GM21576 (cell line): ENCODE measurements around the gene TGFBR3.
"Not testable (repeated sequence)": the region's sequence is repeated elsewhere in the genome, so short reads cannot be mapped to it uniquely, and the experiment has no call there.

Experiments
- ATAC-seq: cut with Tn5 transposase; IDR thresholded peaks from one replicate; pipeline ENCODE4 v1.9.1; 2021; ENCODE audit warnings: mild to moderate bottlenecking, moderate library complexity; ENCODE audit not compliant: unreplicated experiment

TGFBR3 gene

GRCh38 chr1:91884459-91885212 is 1.3 kb downstream of the TGFBR3 start:
- no peak for ATAC-seq

GRCh38 chr1:91883470-91883869 is 2.5 kb downstream of the TGFBR3 start:
- ATAC-seq, result no peak

DNA sequence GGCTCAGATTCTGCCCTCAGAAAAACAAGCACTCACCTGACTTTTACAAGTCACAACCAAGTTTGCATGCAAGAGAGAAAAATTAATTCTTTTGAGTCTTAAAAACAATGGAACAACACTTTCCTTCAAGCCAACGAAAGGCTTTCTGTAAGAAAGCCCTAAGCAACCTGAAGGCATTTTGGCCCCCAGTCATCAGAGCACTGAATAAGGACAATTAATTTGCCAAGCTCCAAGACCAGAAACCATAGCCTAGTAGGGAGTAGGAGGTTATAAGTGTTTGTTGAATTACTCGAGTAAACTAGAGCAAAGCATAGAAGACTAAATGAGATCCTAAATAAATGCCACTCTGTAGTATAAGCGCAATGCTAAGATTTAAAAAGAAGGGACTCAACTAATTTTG is 4.7 kb downstream of the TGFBR3 start:
- ATAC-seq, result no peak

DNA sequence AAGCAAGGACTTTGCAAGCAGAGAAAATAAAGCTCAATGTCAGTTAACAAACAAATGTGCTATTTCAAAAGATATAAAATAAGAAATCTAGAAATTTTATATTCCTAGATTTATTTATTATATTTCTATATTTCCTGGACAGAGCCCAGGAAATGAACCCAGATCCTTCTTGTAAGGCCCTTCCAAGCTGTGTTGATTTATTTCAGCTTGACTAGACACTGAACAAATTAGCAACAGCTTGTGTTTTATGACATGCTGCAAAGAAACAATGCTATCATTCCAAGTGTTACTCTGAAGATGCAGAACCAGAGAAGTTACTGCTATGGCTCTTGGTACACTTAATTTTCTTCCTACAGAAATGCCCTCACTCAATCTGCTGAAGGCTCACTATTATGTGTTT is 6.2 kb downstream of the TGFBR3 start:
- no peak for ATAC-seq

DNA sequence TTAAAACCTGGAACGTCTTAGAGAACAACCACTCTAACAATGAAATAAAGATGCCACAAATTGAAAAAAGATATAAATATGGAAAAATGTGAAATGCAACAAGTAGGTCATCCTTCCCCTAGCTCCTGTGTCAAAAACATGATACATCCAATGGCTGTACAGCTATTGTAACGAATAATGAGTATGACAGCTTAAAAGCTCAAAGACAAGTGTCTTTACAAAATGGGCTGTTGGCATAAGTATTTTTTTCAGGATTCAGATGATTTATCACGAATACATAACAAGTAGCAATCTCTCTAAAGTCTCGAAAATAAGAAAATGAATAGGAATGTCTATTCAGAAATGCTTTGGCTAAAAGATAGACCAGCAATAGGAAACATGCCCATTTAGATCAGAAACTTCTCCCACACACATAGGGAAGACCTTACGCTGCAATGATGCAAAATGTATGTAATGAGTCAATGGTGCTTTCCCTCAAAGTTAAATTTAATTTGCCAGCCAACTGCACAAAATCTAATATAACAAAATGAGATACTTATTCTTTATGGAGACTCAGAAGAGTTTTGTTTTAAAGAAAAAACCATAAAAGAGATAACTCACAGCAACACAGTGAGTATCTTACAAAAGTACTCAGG is 8.3 kb downstream of the TGFBR3 start:
- ATAC-seq, result peak; percentile 35

DNA sequence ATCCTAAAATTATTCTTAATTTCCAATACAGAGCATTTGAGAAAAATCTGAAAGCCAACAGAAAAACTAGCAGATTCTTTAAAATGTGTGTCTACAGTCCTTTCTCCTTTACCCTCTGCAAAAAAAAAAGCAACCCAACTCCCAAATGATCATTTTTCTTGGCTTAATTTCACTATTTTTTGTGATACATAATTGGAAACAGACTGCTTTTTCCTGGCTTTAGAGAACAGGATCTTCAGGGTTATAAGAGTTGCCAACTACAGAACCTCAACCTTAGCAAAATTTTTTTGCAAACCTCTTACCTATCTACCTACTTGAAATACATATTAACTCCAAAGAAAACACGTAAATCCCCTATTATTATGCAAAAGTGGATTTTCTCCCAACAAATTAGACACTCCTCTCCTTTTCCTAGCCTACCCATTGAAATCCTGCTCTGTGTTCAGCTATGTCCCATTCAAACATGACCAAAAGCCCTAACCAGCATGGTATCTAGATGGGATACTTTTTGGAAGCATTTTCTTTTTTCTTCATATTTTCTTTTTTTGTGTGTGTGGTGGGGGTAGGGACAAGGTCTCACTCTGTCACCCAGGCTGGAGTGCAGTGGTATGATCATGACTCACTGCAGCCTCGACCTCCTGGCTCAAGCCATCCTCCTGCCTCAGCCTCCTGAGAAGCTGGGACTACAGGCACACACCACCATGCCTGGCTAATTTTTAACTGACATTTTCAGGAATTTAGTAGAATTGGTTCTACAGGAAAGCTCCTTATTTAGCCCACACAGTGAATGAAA is 9.0 kb downstream of the TGFBR3 start:
- no peak for ATAC-seq

- peak; percentile 91 for ATAC-seq
These were observed 9.9 kb downstream of the TGFBR3 start for GRCh38 chr1:91876040-91876470.

DNA sequence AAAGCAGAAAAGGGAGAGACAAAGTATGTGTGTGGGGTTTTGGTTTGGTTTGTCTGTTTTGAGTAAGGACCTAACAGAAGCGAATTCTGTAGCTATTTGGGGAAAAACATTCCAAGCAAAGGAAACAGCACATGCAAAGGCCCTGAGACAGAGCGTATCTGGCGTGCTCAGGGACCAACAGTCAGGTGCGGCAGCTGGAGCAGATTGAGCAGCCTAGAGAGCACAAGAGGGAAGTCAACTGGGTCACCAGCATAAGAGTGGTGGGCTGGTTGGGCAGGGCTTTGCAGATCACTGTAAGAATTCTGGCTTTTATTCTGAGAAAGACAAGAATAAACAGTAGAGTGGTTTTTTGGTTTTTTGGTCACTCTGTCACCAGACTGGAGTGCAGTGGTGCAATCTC is 11.8 kb downstream of the TGFBR3 start:
- no peak for ATAC-seq

- ATAC-seq, result no peak
These were observed 13.3 kb downstream of the TGFBR3 start for GRCh38 chr1:91872559-91873081.

DNA sequence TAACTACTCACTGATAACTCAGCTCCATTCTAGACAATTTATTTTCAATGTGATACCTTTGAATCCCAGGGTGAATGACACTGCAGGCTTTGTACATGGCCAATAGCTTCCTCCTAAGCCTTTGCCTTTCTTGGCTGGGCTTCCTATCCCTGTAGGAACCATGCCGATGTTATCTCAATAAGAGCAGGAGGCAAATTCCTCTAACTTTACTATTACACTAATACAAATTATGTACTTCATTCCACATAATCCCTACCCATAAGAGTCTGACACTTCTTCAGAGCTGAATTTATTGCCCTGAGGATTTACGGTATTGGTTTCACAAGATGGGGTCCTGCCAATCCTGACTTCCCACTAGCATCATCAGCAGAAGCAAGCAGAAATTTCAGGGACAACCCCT is 14.0 kb downstream of the TGFBR3 start:
- no peak for ATAC-seq

DNA sequence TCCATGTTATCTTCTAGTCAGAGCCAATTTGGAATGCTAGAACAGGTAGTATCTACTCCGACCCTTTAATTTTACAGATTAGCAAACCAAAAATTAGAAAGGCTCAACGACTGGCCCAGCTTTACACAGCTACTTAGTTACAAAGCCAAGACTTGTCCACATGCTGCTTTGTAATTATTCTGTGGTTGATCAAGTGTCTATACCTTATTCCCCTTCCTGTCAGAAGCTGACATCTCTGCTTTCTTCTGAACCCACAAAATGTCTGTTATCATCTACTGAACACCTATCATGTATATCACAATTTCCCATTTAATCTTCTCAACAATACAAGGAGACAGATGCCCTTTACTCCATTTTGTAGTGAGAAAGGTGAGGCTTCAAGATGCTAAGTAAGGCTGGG is 15.6 kb downstream of the TGFBR3 start:
- ATAC-seq, result no peak

DNA sequence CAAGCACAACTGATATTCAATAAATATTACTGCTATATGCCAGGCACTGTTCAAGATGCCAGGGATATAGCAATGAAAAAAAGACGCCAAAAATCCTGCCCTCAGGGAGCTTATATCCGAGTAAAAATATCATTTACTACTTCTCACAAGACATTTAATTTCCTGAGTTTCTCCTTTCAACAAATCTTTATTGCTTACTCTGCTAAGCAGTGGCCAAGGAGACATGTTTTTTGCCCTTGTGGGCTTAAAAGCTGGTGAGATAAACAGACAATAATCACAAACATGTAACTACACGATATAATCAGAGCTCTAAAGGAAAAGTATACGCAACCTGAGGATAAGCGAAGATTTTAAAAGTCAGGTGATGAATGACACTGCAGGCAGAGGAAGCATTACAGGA is 19.5 kb downstream of the TGFBR3 start:
- ATAC-seq, result no peak

DNA sequence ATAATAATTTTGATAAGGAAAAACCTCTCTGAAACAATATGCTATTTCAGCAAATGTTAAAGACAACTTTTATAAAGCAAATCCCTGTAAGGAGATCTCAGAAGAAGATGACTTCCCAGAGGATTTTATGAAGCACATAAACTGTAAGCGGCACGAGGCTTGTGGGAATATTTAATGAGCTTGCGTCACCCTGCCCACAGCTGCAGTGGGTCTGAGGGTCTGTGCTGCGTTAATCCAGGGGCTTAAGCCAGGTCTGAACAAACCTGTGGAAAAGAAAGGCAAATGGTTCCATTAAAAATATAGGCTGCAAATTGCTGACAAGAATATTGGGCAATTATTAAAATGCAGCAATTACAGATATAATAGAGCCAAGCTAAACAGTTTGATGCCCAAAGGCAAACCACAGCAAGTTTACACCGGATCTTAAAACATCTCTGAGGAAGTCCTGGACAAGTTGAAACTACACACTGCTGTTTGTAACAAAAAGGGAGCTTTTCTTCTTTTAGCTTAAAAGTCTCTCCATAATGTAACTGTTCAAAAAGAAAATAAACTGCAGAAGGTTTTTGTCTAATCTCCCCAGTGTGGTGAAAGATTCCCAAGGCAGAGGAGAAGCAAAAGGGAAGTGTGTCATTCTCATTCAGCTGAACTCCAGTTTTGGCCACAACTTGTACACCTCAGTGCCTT is 21.8 kb downstream of the TGFBR3 start:
- ATAC-seq, result no peak

- ATAC-seq, result no peak
These were observed 22.5 kb downstream of the TGFBR3 start for GRCh38 chr1:91863498-91863897.

GRCh38 chr1:91862120-91862519 is 23.8 kb downstream of the TGFBR3 start:
- ATAC-seq, result no peak

DNA sequence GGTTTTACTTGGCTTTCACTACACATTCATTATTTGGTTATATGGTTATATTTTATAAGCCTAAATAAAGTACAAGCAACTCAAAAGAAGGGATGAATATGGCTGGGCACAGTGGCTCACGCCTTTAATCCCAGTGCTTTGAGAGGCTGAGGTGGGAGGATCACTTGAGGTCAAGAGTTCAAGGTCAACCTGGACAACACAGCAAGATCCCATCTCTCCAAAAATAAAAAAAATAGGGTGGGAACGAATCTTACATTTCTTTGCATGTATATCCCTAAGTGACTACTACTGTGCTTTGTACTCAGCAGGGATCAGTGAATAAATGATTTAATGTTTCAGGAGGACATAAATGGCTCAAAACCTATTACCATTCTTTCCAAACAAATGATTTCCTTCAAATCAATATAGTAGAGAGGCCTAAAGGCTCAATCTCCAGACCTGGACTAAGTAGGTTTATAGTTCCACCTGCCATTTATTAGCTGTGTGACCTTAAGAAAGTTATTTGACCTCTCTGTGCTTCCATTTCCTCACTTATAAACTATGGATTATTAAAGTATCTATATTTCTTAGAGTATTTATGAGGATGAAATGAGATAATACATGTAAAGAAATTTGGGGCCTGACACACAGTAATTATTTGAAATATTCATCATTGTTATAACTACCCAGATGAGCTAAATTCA is 28.3 kb downstream of the TGFBR3 start:
- ATAC-seq, result no peak

DNA sequence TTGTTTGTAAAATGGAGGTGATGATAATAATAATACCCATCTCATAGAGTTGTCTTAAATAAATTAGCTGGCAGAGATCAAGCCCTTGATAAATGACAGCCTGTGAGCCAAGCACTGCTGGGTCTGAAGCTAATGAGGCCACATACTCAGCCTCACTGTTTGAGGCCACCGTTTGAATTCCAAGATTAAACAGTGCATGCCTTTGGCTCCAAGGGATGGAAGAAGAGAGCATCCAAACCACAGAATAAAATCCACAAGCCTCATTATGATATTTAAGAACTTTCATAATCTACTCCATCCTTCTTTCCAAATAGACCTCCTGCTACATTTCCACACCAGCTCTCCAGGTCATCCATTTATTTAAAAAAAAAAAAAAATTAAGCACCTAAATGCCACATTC is 29.0 kb downstream of the TGFBR3 start:
- no peak for ATAC-seq

DNA sequence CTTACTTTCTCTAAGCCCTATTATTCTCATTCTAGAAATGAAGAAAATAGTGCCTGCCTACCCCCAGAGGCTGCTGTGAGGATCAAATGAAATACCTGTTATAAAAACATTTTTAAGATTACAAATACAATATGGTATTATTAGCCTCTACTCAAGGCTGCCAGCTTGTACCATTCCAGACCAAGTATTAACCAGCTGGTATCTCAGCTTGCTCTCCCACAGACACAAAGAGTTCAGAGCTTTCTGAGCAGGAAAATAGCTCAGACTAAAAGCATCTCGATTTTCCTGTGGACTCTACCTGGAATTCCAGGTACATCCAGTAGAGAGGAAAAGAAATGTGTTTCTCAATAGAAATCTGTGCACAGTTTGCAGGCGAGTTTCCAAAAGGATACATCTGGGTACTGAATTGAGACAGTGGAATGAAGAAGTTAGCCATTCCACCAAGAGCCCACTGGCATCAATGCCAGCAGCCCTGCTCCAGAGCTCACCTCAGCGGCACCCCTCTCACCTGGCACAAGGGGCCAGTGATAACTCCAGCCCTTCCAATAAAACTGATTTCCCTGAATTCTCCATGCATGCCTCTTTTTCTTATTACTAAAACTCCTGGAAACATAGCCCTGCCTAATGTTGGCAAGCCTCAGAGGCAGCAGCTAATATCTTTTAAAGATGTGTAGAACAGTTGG is 31.0 kb downstream of the TGFBR3 start:
- no peak for ATAC-seq

GRCh38 chr1:91853397-91853796 is 32.6 kb downstream of the TGFBR3 start:
- ATAC-seq, result no peak

GRCh38 chr1:91852011-91852410 is 33.9 kb downstream of the TGFBR3 start:
- ATAC-seq, result not testable (repeated sequence)
